SK-N-SH treated with all-trans-retinoic acid at 6 μM for 48 hours (cell line): ENCODE results near the gene WASHC4.
"Not testable (repeated sequence)": the region's sequence is repeated elsewhere in the genome, so short reads cannot be mapped to it uniquely, and the experiment has no call there.

Experiments
- ATAC-seq: fragments of 200-7000 bp; cut with Tn5 transposase; 3 replicates; pipeline ENCODE4 v1.9.1; 2020; ENCODE audit warnings: mild to moderate bottlenecking, moderate library complexity
- ARNTL ChIP-seq: fragments of 450-650 bp; formaldehyde crosslinking; IDR thresholded peaks from 2 replicates; pipeline ENCODE4 v1.5.0; 2020; ENCODE audit warnings: low read depth, mild to moderate bottlenecking, moderate library complexity, borderline replicate concordance
- BACH2 ChIP-seq: fragments of 250-450 bp; sonication (Bioruptor Pico); IDR thresholded peaks from 2 replicates; pipeline ENCODE4 v1.9.0; 2021; ENCODE audit warnings: mild to moderate bottlenecking, borderline replicate concordance
- CSDC2 ChIP-seq: fragments of 250-450 bp; sonication (Bioruptor Pico); IDR thresholded peaks from 2 replicates; pipeline ENCODE4 v1.5.0; 2020; ENCODE audit warnings: mild to moderate bottlenecking, moderate library complexity
- ESRRG ChIP-seq: fragments of 250-450 bp; sonication (Bioruptor Pico); IDR thresholded peaks from 2 replicates; pipeline ENCODE4 v1.6.1; 2021; ENCODE audit warnings: mild to moderate bottlenecking
- GLIS3 ChIP-seq: fragments of 250-450 bp; sonication (Bioruptor Pico); IDR thresholded peaks from 2 replicates; pipeline ENCODE4 v1.5.0; 2020; ENCODE audit warnings: mild to moderate bottlenecking, moderate library complexity
- ISL1 ChIP-seq: fragments of 250-450 bp; sonication (Bioruptor Pico); IDR thresholded peaks from 2 replicates; pipeline ENCODE4 v2.1.2; 2022; ENCODE audit warnings: mild to moderate bottlenecking, moderate library complexity
- OSR1 ChIP-seq: fragments of 250-450 bp; sonication (Bioruptor Pico); IDR thresholded peaks from 2 replicates; pipeline ENCODE4 v1.8.0; 2022; ENCODE audit warnings: moderate library complexity, mild to moderate bottlenecking, inconsistent platforms
- PATZ1 ChIP-seq: fragments of 250-450 bp; sonication (Bioruptor Pico); IDR thresholded peaks from 2 replicates; pipeline ENCODE4 v1.8.0; 2020; ENCODE audit warnings: mild to moderate bottlenecking, moderate library complexity, borderline replicate concordance
- PPARA ChIP-seq: fragments of 250-450 bp; sonication (Bioruptor Pico); IDR thresholded peaks from 2 replicates; pipeline ENCODE4 v1.5.0; 2020; ENCODE audit warnings: mild to moderate bottlenecking, borderline replicate concordance
- RARB ChIP-seq: fragments of 250-450 bp; sonication (Bioruptor Pico); IDR thresholded peaks from 2 replicates; pipeline ENCODE4 v1.8.0; 2021; ENCODE audit warnings: mild to moderate bottlenecking, moderate library complexity
- SNAI2 ChIP-seq: fragments of 250-450 bp; sonication (Bioruptor Pico); IDR thresholded peaks from 2 replicates; pipeline ENCODE4 v1.5.0; 2020; ENCODE audit warnings: mild to moderate bottlenecking, moderate library complexity
- TCF4 ChIP-seq: fragments of 250-450 bp; sonication (Bioruptor Pico); IDR thresholded peaks from 2 replicates; pipeline ENCODE4 v1.8.0; 2021; ENCODE audit warnings: mild to moderate bottlenecking, moderate library complexity, borderline replicate concordance
- TOX ChIP-seq: fragments of 250-450 bp; sonication (Bioruptor Pico); IDR thresholded peaks from 2 replicates; pipeline ENCODE4 v1.8.0; 2021; ENCODE audit warnings: mild to moderate bottlenecking, moderate library complexity, borderline replicate concordance
- ZC3H10 ChIP-seq: fragments of 250-450 bp; sonication (Bioruptor Pico); IDR thresholded peaks from 2 replicates; pipeline ENCODE4 v1.5.1; 2021; ENCODE audit warnings: mild to moderate bottlenecking, moderate library complexity
- ZFP3 ChIP-seq: fragments of 250-450 bp; sonication (Bioruptor Pico); IDR thresholded peaks from 2 replicates; pipeline ENCODE4 v1.5.0; 2020; ENCODE audit warnings: mild to moderate bottlenecking, moderate library complexity
- ZFP30 ChIP-seq: fragments of 450-650 bp; formaldehyde crosslinking; IDR thresholded peaks from 2 replicates; pipeline ENCODE4 v1.5.0; 2022; ENCODE audit warnings: mild to moderate bottlenecking, moderate library complexity
- ZNF565 ChIP-seq: fragments of 450-650 bp; formaldehyde crosslinking; conservative IDR thresholded peaks from 2 replicates; pipeline ENCODE4 v1.5.0; 2020; ENCODE audit warnings: low read depth, mild to moderate bottlenecking, moderate library complexity
- ZNF70 ChIP-seq: fragments of 450-650 bp; formaldehyde crosslinking; IDR thresholded peaks from 2 replicates; pipeline ENCODE4 v1.5.0; 2020; ENCODE audit warnings: mild to moderate bottlenecking, moderate library complexity
- ZNF8 ChIP-seq: fragments of 450-650 bp; formaldehyde crosslinking; IDR thresholded peaks from 2 replicates; pipeline ENCODE4 v1.5.0; 2020; ENCODE audit warnings: mild to moderate bottlenecking, moderate library complexity
- TF ChIP-seq, protein P1 (sequence below): fragments of 250-450 bp; sonication (Bioruptor Pico); IDR thresholded peaks from 2 replicates; pipeline ENCODE4 v1.5.1; 2020; ENCODE audit warnings: low read depth, mild to moderate bottlenecking, moderate library complexity
- TF ChIP-seq, protein P2 (sequence below): fragments of 250-450 bp; sonication (Bioruptor Pico); IDR thresholded peaks from 2 replicates; pipeline ENCODE4 v1.5.1; 2021; ENCODE audit warnings: mild to moderate bottlenecking, moderate library complexity
- TF ChIP-seq, protein P3 (sequence below): fragments of 250-450 bp; sonication (Bioruptor Pico); IDR thresholded peaks from 2 replicates; pipeline ENCODE4 v1.5.0; 2020; ENCODE audit warnings: mild to moderate bottlenecking, moderate library complexity

The WASHC4 gene

GRCh38 chr12:105091476-105092206, 15.9 kb upstream of the WASHC4 start:
- no peak for ATAC-seq

GRCh38 chr12:105092336-105092735, 15.2 kb upstream of the WASHC4 start:
- TF ChIP-seq, protein P1, sequence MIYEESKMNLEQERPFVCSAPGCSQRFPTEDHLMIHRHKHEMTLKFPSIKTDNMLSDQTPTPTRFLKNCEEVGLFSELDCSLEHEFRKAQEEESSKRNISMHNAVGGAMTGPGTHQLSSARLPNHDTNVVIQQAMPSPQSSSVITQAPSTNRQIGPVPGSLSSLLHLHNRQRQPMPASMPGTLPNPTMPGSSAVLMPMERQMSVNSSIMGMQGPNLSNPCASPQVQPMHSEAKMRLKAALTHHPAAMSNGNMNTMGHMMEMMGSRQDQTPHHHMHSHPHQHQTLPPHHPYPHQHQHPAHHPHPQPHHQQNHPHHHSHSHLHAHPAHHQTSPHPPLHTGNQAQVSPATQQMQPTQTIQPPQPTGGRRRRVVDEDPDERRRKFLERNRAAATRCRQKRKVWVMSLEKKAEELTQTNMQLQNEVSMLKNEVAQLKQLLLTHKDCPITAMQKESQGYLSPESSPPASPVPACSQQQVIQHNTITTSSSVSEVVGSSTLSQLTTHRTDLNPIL (CRISPR knock-in tag), result no peak
- TF ChIP-seq TOX (CRISPR knock-in tag) (no peak), ARNTL (no peak), OSR1 (CRISPR knock-in tag) (no peak), TCF4 (CRISPR knock-in tag) (no peak), ESRRG (CRISPR knock-in tag) (no peak), CSDC2 (CRISPR knock-in tag) (no peak), SNAI2 (no peak), ZNF70 (CRISPR knock-in tag) (no peak), ISL1 (no peak), ZFP30 (no peak), RARB (no peak), BACH2 (no peak), ZC3H10 (no peak)
- TF ChIP-seq, protein P2, sequence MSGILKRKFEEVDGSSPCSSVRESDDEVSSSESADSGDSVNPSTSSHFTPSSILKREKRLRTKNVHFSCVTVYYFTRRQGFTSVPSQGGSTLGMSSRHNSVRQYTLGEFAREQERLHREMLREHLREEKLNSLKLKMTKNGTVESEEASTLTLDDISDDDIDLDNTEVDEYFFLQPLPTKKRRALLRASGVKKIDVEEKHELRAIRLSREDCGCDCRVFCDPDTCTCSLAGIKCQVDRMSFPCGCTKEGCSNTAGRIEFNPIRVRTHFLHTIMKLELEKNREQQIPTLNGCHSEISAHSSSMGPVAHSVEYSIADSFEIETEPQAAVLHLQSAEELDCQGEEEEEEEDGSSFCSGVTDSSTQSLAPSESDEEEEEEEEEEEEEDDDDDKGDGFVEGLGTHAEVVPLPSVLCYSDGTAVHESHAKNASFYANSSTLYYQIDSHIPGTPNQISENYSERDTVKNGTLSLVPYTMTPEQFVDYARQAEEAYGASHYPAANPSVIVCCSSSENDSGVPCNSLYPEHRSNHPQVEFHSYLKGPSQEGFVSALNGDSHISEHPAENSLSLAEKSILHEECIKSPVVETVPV (CRISPR knock-in tag), result no peak
- ATAC-seq, result no peak

More at GRCh38 chr12:105091476-105092206, 15.9 kb upstream of the WASHC4 start:
- TF ChIP-seq TCF4 (CRISPR knock-in tag) (no peak), ZFP3 (no peak), ZNF565 (CRISPR knock-in tag) (no peak), PATZ1 (CRISPR knock-in tag) (no peak), GLIS3 (no peak), ZC3H10 (no peak), ZNF8 (CRISPR knock-in tag) (no peak)
- TF ChIP-seq, all 23 proteins: peak for 0

DNA sequence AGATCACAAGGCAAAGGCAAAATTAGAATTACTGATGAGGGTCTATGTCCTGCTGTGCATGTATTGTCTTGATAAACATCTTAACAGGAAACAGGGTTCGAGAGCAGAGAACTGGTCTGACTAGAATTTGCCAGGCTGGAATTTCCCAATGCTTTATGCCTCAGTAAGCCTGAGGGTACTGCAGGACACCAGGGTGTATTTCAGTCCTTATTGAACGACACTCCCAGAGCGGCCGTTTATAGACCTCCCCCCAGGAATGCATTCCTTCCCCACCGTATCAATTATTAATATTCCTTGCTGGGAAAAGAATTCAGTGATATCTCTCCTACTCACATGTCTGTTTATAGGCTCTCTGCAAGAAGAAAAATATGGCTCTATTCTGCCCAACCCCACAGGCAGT, 12.2 kb upstream of the WASHC4 start:
- ATAC-seq, result not testable (repeated sequence)

DNA sequence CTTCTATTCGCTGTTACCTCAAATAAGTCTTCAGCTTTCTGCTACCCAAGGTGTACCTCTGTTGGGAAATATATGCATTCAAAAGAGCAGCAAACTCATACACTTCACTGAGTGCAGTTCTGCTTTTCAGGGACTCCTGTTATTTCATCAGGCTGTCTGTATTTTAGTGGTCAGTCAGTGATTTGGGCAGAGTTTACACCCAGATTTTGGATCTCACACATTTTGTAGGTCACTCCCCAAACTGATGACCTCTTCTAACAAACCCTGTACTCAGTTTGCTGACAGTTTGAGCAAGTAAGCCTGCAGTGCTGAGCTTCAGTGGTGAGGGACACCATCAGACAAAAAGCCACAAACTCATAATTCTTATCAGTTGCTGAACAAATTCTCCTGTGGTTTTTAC, 8.2 kb upstream of the WASHC4 start:
- ATAC-seq, result no peak
- no peak for TF ChIP-seq TCF4 (CRISPR knock-in tag)
- no peak for TF ChIP-seq ARNTL
- TF ChIP-seq ZNF8 (CRISPR knock-in tag), result no peak
- TF ChIP-seq ZNF565 (CRISPR knock-in tag), result no peak
- no peak for TF ChIP-seq ESRRG (CRISPR knock-in tag)
- TF ChIP-seq TOX (CRISPR knock-in tag), result no peak
- TF ChIP-seq, protein P2 (CRISPR knock-in tag), result no peak
- no peak for TF ChIP-seq ISL1
- no peak for TF ChIP-seq ZFP30
- TF ChIP-seq ZC3H10, result no peak
- no peak for TF ChIP-seq RARB
- no peak for TF ChIP-seq ZFP3
- TF ChIP-seq, protein P3, sequence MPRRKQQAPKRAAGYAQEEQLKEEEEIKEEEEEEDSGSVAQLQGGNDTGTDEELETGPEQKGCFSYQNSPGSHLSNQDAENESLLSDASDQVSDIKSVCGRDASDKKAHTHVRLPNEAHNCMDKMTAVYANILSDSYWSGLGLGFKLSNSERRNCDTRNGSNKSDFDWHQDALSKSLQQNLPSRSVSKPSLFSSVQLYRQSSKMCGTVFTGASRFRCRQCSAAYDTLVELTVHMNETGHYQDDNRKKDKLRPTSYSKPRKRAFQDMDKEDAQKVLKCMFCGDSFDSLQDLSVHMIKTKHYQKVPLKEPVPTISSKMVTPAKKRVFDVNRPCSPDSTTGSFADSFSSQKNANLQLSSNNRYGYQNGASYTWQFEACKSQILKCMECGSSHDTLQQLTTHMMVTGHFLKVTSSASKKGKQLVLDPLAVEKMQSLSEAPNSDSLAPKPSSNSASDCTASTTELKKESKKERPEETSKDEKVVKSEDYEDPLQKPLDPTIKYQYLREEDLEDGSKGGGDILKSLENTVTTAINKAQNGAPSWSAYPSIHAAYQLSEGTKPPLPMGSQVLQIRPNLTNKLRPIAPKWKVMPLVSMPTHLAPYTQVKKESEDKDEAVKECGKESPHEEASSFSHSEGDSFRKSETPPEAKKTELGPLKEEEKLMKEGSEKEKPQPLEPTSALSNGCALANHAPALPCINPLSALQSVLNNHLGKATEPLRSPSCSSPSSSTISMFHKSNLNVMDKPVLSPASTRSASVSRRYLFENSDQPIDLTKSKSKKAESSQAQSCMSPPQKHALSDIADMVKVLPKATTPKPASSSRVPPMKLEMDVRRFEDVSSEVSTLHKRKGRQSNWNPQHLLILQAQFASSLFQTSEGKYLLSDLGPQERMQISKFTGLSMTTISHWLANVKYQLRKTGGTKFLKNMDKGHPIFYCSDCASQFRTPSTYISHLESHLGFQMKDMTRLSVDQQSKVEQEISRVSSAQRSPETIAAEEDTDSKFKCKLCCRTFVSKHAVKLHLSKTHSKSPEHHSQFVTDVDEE (CRISPR knock-in tag), result no peak
- no peak for TF ChIP-seq ZNF70 (CRISPR knock-in tag)
- no peak for TF ChIP-seq BACH2
- no peak for TF ChIP-seq PPARA
- TF ChIP-seq, protein P1 (CRISPR knock-in tag), result no peak
- no peak for TF ChIP-seq OSR1 (CRISPR knock-in tag)
